ENCODE results near the gene SCN5A. TPM values are rescaled to one million over a fixed set of nuclear protein-coding genes. Genes with fewer than 3 reads are reported as not detected.
"Not testable (repeated sequence)": the region's sequence is repeated elsewhere in the genome, so short reads cannot be mapped to it uniquely, and the experiment has no call there.

Gene SCN5A
- total RNA-seq, 1 experiment from 2014 or later: not detected

- intact Hi-C loops (cut with micrococcal nuclease): no loop called here
- Mint-ChIP-seq H3K4me3 (ENCODE audit: unreplicated experiment) (no peak overlapping the region), H3K9me3 (ENCODE audit: unreplicated experiment) (no peaks in the 10 kb centered on the region), H3K27ac (ENCODE audit: low read depth, unreplicated experiment) (no peak overlapping the region), H3K4me1 (ENCODE audit: insufficient read depth, unreplicated experiment) (no peaks in the 10 kb centered on the region), H3K36me3 (ENCODE audit: insufficient read depth, unreplicated experiment) (peaks cover 5% of the 10 kb centered on the region), H3K27me3 (ENCODE audit: insufficient read depth, unreplicated experiment) (no peaks in the 10 kb centered on the region)
- ChIA-PET CTCF (interaction anchor here (0.6 to 0.8 kb wide), 3 partner anchors 25 to 92 kb away, joined by 3 to 4 read pairs (median 3); no protein-coding TSS in a partner anchor), POLR2A (no interaction called here)
- no peak for DNase-seq (ENCODE audit: unreplicated experiment)
- BruUV-seq (replicated peaks): no TSS peak
- TF ChIP-seq, protein P1, sequence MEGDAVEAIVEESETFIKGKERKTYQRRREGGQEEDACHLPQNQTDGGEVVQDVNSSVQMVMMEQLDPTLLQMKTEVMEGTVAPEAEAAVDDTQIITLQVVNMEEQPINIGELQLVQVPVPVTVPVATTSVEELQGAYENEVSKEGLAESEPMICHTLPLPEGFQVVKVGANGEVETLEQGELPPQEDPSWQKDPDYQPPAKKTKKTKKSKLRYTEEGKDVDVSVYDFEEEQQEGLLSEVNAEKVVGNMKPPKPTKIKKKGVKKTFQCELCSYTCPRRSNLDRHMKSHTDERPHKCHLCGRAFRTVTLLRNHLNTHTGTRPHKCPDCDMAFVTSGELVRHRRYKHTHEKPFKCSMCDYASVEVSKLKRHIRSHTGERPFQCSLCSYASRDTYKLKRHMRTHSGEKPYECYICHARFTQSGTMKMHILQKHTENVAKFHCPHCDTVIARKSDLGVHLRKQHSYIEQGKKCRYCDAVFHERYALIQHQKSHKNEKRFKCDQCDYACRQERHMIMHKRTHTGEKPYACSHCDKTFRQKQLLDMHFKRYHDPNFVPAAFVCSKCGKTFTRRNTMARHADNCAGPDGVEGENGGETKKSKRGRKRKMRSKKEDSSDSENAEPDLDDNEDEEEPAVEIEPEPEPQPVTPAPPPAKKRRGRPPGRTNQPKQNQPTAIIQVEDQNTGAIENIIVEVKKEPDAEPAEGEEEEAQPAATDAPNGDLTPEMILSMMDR (IDR thresholded peaks at IDR 0.05; ENCODE audit: unreplicated experiment): no peak
These were observed 82.0 kb downstream of the SCN5A start for GRCh38 chr3:38567498-38567897.

DNA sequence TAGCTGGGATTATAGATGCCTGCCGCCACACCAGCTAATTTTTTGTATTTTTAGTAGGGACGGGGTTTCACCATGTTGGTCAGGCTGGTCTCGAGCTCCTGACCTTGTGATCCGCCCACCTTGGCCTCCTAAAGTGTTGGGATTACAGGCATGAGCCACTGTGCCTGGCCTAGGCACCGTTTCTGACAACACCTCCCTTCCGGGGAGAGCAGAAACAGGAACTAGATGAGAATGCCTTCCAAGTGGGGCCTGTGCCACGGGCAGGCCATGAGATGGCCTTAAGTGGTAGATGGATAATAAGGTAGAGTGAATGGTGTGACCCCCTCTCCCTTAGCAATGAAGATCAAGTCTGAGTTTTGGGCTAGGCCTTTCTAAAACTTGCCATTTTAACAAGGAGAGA is 82.7 kb downstream of the SCN5A start:
- intact Hi-C loops (cut with micrococcal nuclease); H3K4me3 Mint-ChIP-seq (ENCODE audit: unreplicated experiment); BruUV-seq (replicated peaks); H3K27me3 Mint-ChIP-seq (ENCODE audit: insufficient read depth, unreplicated experiment); H3K27ac Mint-ChIP-seq (ENCODE audit: low read depth, unreplicated experiment); H3K4me1 Mint-ChIP-seq (ENCODE audit: insufficient read depth, unreplicated experiment); POLR2A ChIA-PET; H3K9me3 Mint-ChIP-seq (ENCODE audit: unreplicated experiment); DNase-seq (ENCODE audit: unreplicated experiment); H3K36me3 Mint-ChIP-seq (ENCODE audit: insufficient read depth, unreplicated experiment): not testable (repeated sequence)
- CTCF ChIA-PET: interaction anchor here (0.6 to 1.5 kb wide), 4 partner anchors 24 to 89 kb away, joined by 3 to 4 read pairs (median 3); no protein-coding TSS in a partner anchor

DNA sequence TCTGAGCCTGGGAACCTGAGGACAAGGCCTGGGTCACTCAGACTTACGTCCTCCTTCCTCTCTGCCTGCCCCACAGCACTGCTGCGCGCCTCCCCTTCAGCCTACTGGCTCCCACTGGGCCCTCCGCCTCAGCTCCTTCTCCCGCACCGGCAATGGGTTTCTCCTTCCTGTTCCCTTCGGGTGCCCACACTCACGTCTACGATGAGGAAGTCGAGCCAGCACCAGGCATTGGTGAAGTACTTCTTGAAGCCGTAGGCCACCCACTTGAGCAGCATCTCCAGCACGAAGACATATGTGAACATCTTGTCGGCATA is 83.3 kb downstream of the SCN5A start:
- Mint-ChIP-seq H3K9me3 (ENCODE audit: unreplicated experiment) (no peaks in the 10 kb centered on the region), H3K36me3 (ENCODE audit: insufficient read depth, unreplicated experiment) (peaks cover 5% of the 10 kb centered on the region), H3K27me3 (ENCODE audit: insufficient read depth, unreplicated experiment) (no peaks in the 10 kb centered on the region), H3K27ac (ENCODE audit: low read depth, unreplicated experiment) (no peak overlapping the region), H3K4me3 (ENCODE audit: unreplicated experiment) (no peak overlapping the region), H3K4me1 (ENCODE audit: insufficient read depth, unreplicated experiment) (no peaks in the 10 kb centered on the region)
- ChIA-PET POLR2A (no interaction called here), CTCF (interaction anchor here (0.6 to 1.5 kb wide), 2 partner anchors 46 to 89 kb away, joined by 3 to 4 read pairs; no protein-coding TSS in a partner anchor)
- intact Hi-C loops (cut with micrococcal nuclease): no loop called here
- no peak for DNase-seq (ENCODE audit: unreplicated experiment)
- no TSS peak for BruUV-seq (replicated peaks)
- TF ChIP-seq, protein P1 (IDR thresholded peaks at IDR 0.05; ENCODE audit: unreplicated experiment): no peak

GRCh38 chr3:38565339-38566214 is 83.9 kb downstream of the SCN5A start:
- no TSS peak for BruUV-seq (replicated peaks)
- Mint-ChIP-seq H3K4me1 (ENCODE audit: insufficient read depth, unreplicated experiment) (no peaks in the 10 kb centered on the region), H3K27me3 (ENCODE audit: insufficient read depth, unreplicated experiment) (no peaks in the 10 kb centered on the region), H3K27ac (ENCODE audit: low read depth, unreplicated experiment) (no peak overlapping the region), H3K4me3 (ENCODE audit: unreplicated experiment) (no peak overlapping the region), H3K9me3 (ENCODE audit: unreplicated experiment) (no peaks in the 10 kb centered on the region), H3K36me3 (ENCODE audit: insufficient read depth, unreplicated experiment) (peaks cover 5% of the 10 kb centered on the region)
- DNase-seq (ENCODE audit: unreplicated experiment): no peak
- intact Hi-C loops (cut with micrococcal nuclease): no loop called here
- TF ChIP-seq, protein P1 (IDR thresholded peaks at IDR 0.05; ENCODE audit: unreplicated experiment): no peak
- ChIA-PET POLR2A (no interaction called here), CTCF (interaction anchor here (0.6 to 1.5 kb wide), 2 partner anchors 21 to 45 kb away, joined by 4 read pairs; no protein-coding TSS in a partner anchor)

Measured in MCF 10A (cell line).